K562 (cell line): Measurements from ENCODE around the gene STUM. TPM values are rescaled to one million over a fixed set of nuclear protein-coding genes. Genes with fewer than 3 reads are reported as not detected.

Experiments
- ATAC-seq: fragments of 200-7000 bp; cut with Tn5 transposase; 3 replicates; pipeline ENCODE4 v1.9.1; 2020; ENCODE audit warnings: moderate library complexity
- BruUV-seq: library from RNA; stranded (reverse); fragments of 400-500 nt; replicated peaks from 2 replicates; lab custom pipeline; 2021; lab: Mats Ljungman, UMichigan
- CTCF ChIA-PET: fragments of 300-600 bp; formaldehyde crosslinking; extraction: SDS; loops from one replicate; lab custom pipeline; 2021; ENCODE audit warnings: low intra/inter-chr PET ratio; lab: Yijun Ruan, JAX
- POLR2A ChIA-PET: fragments of 300-600, 350-650 bp; sonication (Branson Sonifier 250); formaldehyde crosslinking; extraction: SDS; loops from one replicate; lab custom pipeline; 2021; ENCODE audit warnings: antibody characterized with exemption, inconsistent platforms; lab: Yijun Ruan, JAX
- DNase-seq, 4 experiments: peaks; one replicate each; pipeline versions ENCODE4 v3.0.0 to v3.0.0-alpha.2; 2011 to 2018; ENCODE audit warnings: low spot score in 3 of 4, mixed read lengths in 3 of 4; ENCODE audit errors: extremely low read depth in 1 of 4
- FAIRE-seq: peaks from 2 replicates; lab custom pipeline; 2011; peaks lifted over from hg19 to GRCh38; lab: Jason Lieb, UNC
- H2AFZ ChIP-seq: 2 replicates; pipeline ENCODE4 v1.6.0; 2011; ENCODE audit warnings: low read depth, low read length, control low read depth, inconsistent platforms
- H3K27ac ChIP-seq: fragments of 200-600 bp; 3 replicates; pipeline ENCODE4 v1.8.0; 2011; ENCODE audit warnings: low read depth, mild to moderate bottlenecking, control low read depth, inconsistent platforms, low read length, moderate library complexity, mixed read lengths; ENCODE audit errors: extremely low read depth
- H3K27me3 ChIP-seq, 2 experiments: fragments of 300-600 bp in 1 of 2; 2 replicates in 1 of 2; 3 replicates in 1 of 2; pipeline versions ENCODE4 v1.6.0 to v1.8.0; 2011; ENCODE audit warnings: inconsistent platforms in 2 of 2, low read length in 2 of 2, mild to moderate bottlenecking in 1 of 2, mixed read lengths in 1 of 2, moderate library complexity in 1 of 2; ENCODE audit not compliant: control insufficient read depth in 2 of 2, insufficient read depth in 2 of 2
- H3K36me3 ChIP-seq: fragments of 300-600 bp; 3 replicates; pipeline ENCODE4 v1.8.0; 2011; ENCODE audit warnings: mild to moderate bottlenecking, low read length, inconsistent platforms; ENCODE audit not compliant: control insufficient read depth, insufficient read depth
- H3K4me1 ChIP-seq, 2 experiments: fragments of 200-600 bp in 1 of 2; replicated peaks in 1 of 2; 2 replicates in 1 of 2; 3 replicates in 1 of 2; pipeline versions ENCODE4 v1.5.1 to v1.8.0; 2011; ENCODE audit warnings: inconsistent platforms in 2 of 2, low read length in 2 of 2, mild to moderate bottlenecking in 1 of 2, mixed read lengths in 1 of 2, moderate library complexity in 1 of 2; ENCODE audit not compliant: control insufficient read depth in 2 of 2, insufficient read depth in 2 of 2
- H3K4me2 ChIP-seq: 2 replicates; pipeline ENCODE4 v1.6.1; 2011; ENCODE audit warnings: low read length, control low read depth, inconsistent platforms, mixed read lengths; ENCODE audit not compliant: insufficient read depth
- H3K4me3 ChIP-seq: fragments of 200-600 bp; sonication (generic), shearing (Covaris generic); 2 replicates; pipeline ENCODE4 v1.5.1; 2016; ENCODE audit warnings: control low read depth, inconsistent platforms
- H3K79me2 ChIP-seq: fragments of 200-600 bp; 3 replicates; pipeline ENCODE4 v1.8.0; 2011; ENCODE audit warnings: low read length, inconsistent platforms; ENCODE audit not compliant: control insufficient read depth, insufficient read depth
- H3K9ac ChIP-seq, 2 experiments: 2 replicates each; pipeline versions ENCODE4 v1.6.0 to v1.6.1; 2011; ENCODE audit warnings: low read depth in 2 of 2, low read length in 2 of 2, control low read depth in 1 of 2, inconsistent platforms in 1 of 2, mild to moderate bottlenecking in 1 of 2, mixed read lengths in 1 of 2; ENCODE audit not compliant: insufficient read depth in 1 of 2
- H3K9me1 ChIP-seq: one replicate; pipeline ENCODE4 v1.6.0; 2011; ENCODE audit warnings: inconsistent platforms, mild to moderate bottlenecking, low read length, moderate library complexity; ENCODE audit not compliant: control insufficient read depth, insufficient read depth
- H3K9me3 ChIP-seq: replicated peaks from 2 replicates; pipeline ENCODE4 v1.5.1; 2011; ENCODE audit warnings: low read depth, low read length, inconsistent platforms; ENCODE audit not compliant: control insufficient read depth, insufficient read depth
- H4K20me1 ChIP-seq: replicated peaks from 2 replicates; pipeline ENCODE4 v1.6.1; 2011; ENCODE audit warnings: low read length, inconsistent platforms, mixed read lengths; ENCODE audit not compliant: control insufficient read depth, insufficient read depth
- HNRNPL ChIP-seq: fragments of 200-400 bp; formaldehyde crosslinking; IDR thresholded peaks from 2 replicates; pipeline ENCODE4 v1.6.1; 2017; ENCODE audit warnings: low read depth, mild to moderate bottlenecking, low read length
- ID3 ChIP-seq, 2 experiments: fragments of 250-450 bp in 1 of 2; fragments of 450-650 bp in 1 of 2; sonication (Bioruptor Pico) in 1 of 2; IDR thresholded peaks; 2 replicates each; pipeline versions ENCODE4 v1.6.1 to v1.8.0; 2016 to 2021; ENCODE audit warnings: mild to moderate bottlenecking in 2 of 2, moderate library complexity in 2 of 2, missing compliant biosample characterization in 1 of 2, missing genetic modification characterization in 1 of 2
- KDM1A ChIP-seq, 2 experiments: fragments of 450-650 bp; IDR thresholded peaks; 2 replicates each; pipeline ENCODE4 v1.6.1; 2016; ENCODE audit warnings: mild to moderate bottlenecking in 2 of 2
- MAX ChIP-seq: sonication (generic); formaldehyde crosslinking; IDR thresholded peaks from 2 replicates; pipeline ENCODE4 v1.9.0; 2022; ENCODE audit warnings: mild to moderate bottlenecking, missing genetic modification reagents
- MYNN ChIP-seq, 2 experiments: sonication (generic); formaldehyde crosslinking in 1 of 2; IDR thresholded peaks; 2 replicates each; pipeline versions ENCODE4 v1.5.0 to v1.6.1; 2016 to 2020; ENCODE audit warnings: antibody characterized with exemption in 1 of 2, missing genetic modification reagents in 1 of 2
- NR2C2 ChIP-seq, 2 experiments: fragments of 200-800 bp in 1 of 2; sonication (Bioruptor generic) in 1 of 2; sonication (generic) in 1 of 2; formaldehyde crosslinking in 1 of 2; IDR thresholded peaks; 2 replicates each; pipeline versions ENCODE4 v1.6.1 to v1.8.0; 2016 to 2022; ENCODE audit warnings: mild to moderate bottlenecking in 1 of 2, missing compliant biosample characterization in 1 of 2, missing genetic modification characterization in 1 of 2, missing genetic modification reagents in 1 of 2
- OTX1 ChIP-seq: fragments of 450-650 bp; formaldehyde crosslinking; IDR thresholded peaks from 2 replicates; pipeline ENCODE4 v1.4.0; 2022; ENCODE audit warnings: mild to moderate bottlenecking
- PHF20 ChIP-seq: fragments of 450-650 bp; IDR thresholded peaks from 2 replicates; pipeline ENCODE4 v1.6.1; 2018; ENCODE audit not compliant: partially characterized antibody
- RAD51 ChIP-seq: fragments of 450-650 bp; IDR thresholded peaks from 2 replicates; pipeline ENCODE4 v1.7.1; 2016; ENCODE audit warnings: low read depth, mild to moderate bottlenecking, borderline replicate concordance
- RNF2 ChIP-seq: sonication (generic); IDR thresholded peaks from 2 replicates; pipeline ENCODE4 v1.6.1; 2016
- TSC22D4 ChIP-seq: fragments of 450-650 bp; IDR thresholded peaks from 2 replicates; pipeline ENCODE4 v1.6.1; 2016; ENCODE audit warnings: missing genetic modification characterization, missing biosample characterization, control low read depth
- ZBTB43 ChIP-seq: sonication (generic); formaldehyde crosslinking; IDR thresholded peaks from 2 replicates; pipeline ENCODE4 v1.8.0; 2023; ENCODE audit warnings: mild to moderate bottlenecking, missing genetic modification reagents
- ZFP91 ChIP-seq: sonication (generic); formaldehyde crosslinking; IDR thresholded peaks from 2 replicates; pipeline ENCODE4 v1.8.0; 2022; ENCODE audit warnings: mild to moderate bottlenecking, missing genetic modification reagents
- ZFPM2 ChIP-seq: fragments of 250-450 bp; sonication (Bioruptor Pico); IDR thresholded peaks from 2 replicates; pipeline ENCODE4 v1.5.1; 2022; ENCODE audit warnings: mild to moderate bottlenecking
- ZNF24 ChIP-seq: fragments of 450-650 bp; IDR thresholded peaks from 2 replicates; pipeline ENCODE4 v1.6.1; 2016
- ZNF639 ChIP-seq, 2 experiments: fragments of 200-800 bp in 1 of 2; sonication (Bioruptor generic) in 1 of 2; sonication (generic) in 1 of 2; formaldehyde crosslinking in 1 of 2; IDR thresholded peaks in 1 of 2; conservative IDR thresholded peaks in 1 of 2; 2 replicates each; pipeline versions ENCODE4 v1.5.0 to v1.6.1; 2016 to 2020; ENCODE audit warnings: missing compliant biosample characterization in 1 of 2, missing genetic modification characterization in 1 of 2, missing genetic modification reagents in 1 of 2
- WGBS: fragments of 100-300 bp; shearing (Covaris generic); methylation state at CpG from one replicate; pipeline ENCODE4 v1.1.6; 2016; ENCODE audit warnings: low coverage, mixed read lengths; ENCODE audit not compliant: insufficient coverage; ENCODE audit errors: missing lambda C conversion rate; 5-methylcytosine and 5-hydroxymethylcytosine counted together
- in situ Hi-C: fragments of 300-500 bp; cut with MboI; formaldehyde crosslinking; loops from 4 replicates; pipeline ENCODE4 v1.15.0; 2018; ENCODE audit warnings: inconsistent platforms, mixed read lengths
- intact Hi-C: fragments of 100-400 bp; cut with micrococcal nuclease; formaldehyde crosslinking; loops from 2 replicates; pipeline ENCODE4 v1.14.2; 2022
- polyA plus RNA-seq, 8 experiments: library from polyadenylated mRNA; depleted of rRNA in 4 of 8; stranded (reverse) in 5 of 8; unstranded in 3 of 8; fragments of >200 nt; fragmentation: Nextera tagmentation in 2 of 8; fragmentation: Illumina TruSeq in 1 of 8; extraction: Ambion mirVana in 2 of 8; extraction: Trizol in 1 of 8; gene quantifications; 2 replicates each; pipeline versions ENCODE4 v1.2.1 to v1.2.3, GENCODE V29; 2011 to 2014; ENCODE audit warnings: inconsistent platforms in 1 of 8, missing spikeins in 1 of 8
- total RNA-seq, 7 experiments: library from RNA; depleted of rRNA in 6 of 7; stranded (reverse); fragments of >200 nt in 6 of 7; fragmentation: Illumina TruSeq in 2 of 7; extraction: Trizol in 2 of 7; gene quantifications; 2 replicates each; pipeline versions ENCODE4 v1.2.1 to v1.2.3, GENCODE V29; 2011 to 2021; ENCODE audit warnings: low replicate concordance in 1 of 7

Gene STUM
- total and polyA plus RNA-seq, 9 of the 15 experiments (the other 6 are each of a cell fraction or from before 2014, with no cell fraction given): not detected

GRCh38 chr1:226649244-226649643 lies 100.7 kb downstream of the STUM start:
- whole genome bisulfite sequencing: 13% methylated on average over 8 of the region's 8 CpGs
- DNase-seq: no peak
- in situ Hi-C loops: no loop called here
- Histone ChIP-seq H3K27me3 (peaks cover 52 to 63% of the 10 kb centered on the region in 2 experiments), H3K36me3 (no peaks in the 10 kb centered on the region), H3K4me1 (peaks cover 0 to 5% of the 10 kb centered on the region in 2 experiments; a peak in 4 of 5 replicates), H3K9me1 (no peaks in the 10 kb centered on the region), H3K79me2 (no peaks in the 10 kb centered on the region), H3K9me3 (no peaks in the 10 kb centered on the region), H3K4me3 (no peak overlapping the region), H3K27ac (no peak overlapping the region), H3K4me2 (no peak overlapping the region)
- intact Hi-C loops: no loop called here
- BruUV-seq: no TSS peak
- POLR2A ChIA-PET: no interaction called here
- CTCF ChIA-PET: interaction anchor here (0.6 to 1.9 kb wide), 2 partner anchors 8 to 178 kb away, joined by 3 to 5 read pairs; no protein-coding TSS in a partner anchor
- FAIRE-seq: no peak
- TF ChIP-seq HNRNPL (no peak), ZBTB43 (CRISPR knock-in tag) (peak; percentile 99), ZFPM2 (no peak), RAD51 (no peak), MYNN (IDR thresholded peaks at IDR 0.05) (peak; percentile 84), MYNN (CRISPR knock-in tag; IDR thresholded peaks at IDR 0.05) (no peak), KDM1A (IDR thresholded peaks at IDR 0.05) (peak in 1 of 2 experiments; percentile 77; a peak in 1 of 4 replicates), MAX (CRISPR knock-in tag) (peak; percentile 42; the same call in 1 of the 2 replicates), RNF2 (no peak), OTX1 (peak; percentile 65; the same call in 1 of the 2 replicates), ZNF639 (CRISPR knock-in tag; conservative IDR thresholded peaks at IDR 0.05 in 1 of 2, IDR thresholded peaks at IDR 0.05 in 1 of 2) (no peak), NR2C2 (CRISPR knock-in tag; IDR thresholded peaks at IDR 0.05) (0 out of 2 replicates have a peak, but pooled peaks have one; percentile 19), NR2C2 (tag; IDR thresholded peaks at IDR 0.05) (no peak), PHF20 (peak; percentile 44), ZFP91 (CRISPR knock-in tag) (0 out of 2 replicates have a peak, but pooled peaks have one; percentile 50), TSC22D4 (tag) (peak; percentile 94; the same call in 1 of the 2 replicates), ZNF24 (no peak), ID3 (CRISPR knock-in tag; IDR thresholded peaks at IDR 0.05) (no peak), ID3 (tag; IDR thresholded peaks at IDR 0.05) (0 out of 2 replicates have a peak, but pooled peaks have one; percentile 26)
- TF ChIP-seq, all 486 proteins: peak for 10
- no peak overlapping the region for H2AFZ ChIP-seq
- no peak overlapping the region for H3K9ac ChIP-seq
- H4K20me1 ChIP-seq: peaks cover 5% of the 10 kb centered on the region; the same call in 1 of the 2 replicates
- ATAC-seq: no peak
